Measurements from ENCODE around the gene CCDC18.

DNA sequence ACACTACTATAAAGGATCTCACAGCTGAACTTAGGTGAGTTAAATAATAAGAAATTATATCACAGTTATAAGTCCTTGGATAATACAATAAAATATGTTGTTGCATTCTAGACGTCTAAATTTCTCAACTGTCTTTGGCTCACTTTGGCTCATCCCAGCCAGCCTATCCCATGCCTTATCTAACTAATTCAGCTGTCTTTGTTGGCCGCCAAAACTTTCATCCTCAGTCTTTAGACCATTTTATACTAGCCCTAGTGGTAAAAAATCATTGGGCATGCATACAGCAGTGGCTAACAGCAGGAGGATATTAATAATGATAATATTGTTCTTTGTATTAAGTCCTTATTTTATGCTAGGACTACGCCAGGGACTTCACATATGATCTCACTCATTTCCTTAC lies 59.3 kb downstream of the CCDC18 start:
- no peak for TF ChIP-seq CTCF (conservative IDR thresholded peaks at IDR 0.05; ENCODE audit: low read depth, low read length)
- no peak for TF ChIP-seq EZH2phosphoT487 (IDR thresholded peaks at IDR 0.05; ENCODE audit: borderline replicate concordance, low read length)
- TF ChIP-seq EZH2 (IDR thresholded peaks at IDR 0.05; ENCODE audit: low read length, unreplicated experiment): no peak
